ENCODE data around the gene CCDC88A.
"Not testable (repeated sequence)": the region's sequence is repeated elsewhere in the genome, so short reads cannot be mapped to it uniquely, and the experiment has no call there.

DNA sequence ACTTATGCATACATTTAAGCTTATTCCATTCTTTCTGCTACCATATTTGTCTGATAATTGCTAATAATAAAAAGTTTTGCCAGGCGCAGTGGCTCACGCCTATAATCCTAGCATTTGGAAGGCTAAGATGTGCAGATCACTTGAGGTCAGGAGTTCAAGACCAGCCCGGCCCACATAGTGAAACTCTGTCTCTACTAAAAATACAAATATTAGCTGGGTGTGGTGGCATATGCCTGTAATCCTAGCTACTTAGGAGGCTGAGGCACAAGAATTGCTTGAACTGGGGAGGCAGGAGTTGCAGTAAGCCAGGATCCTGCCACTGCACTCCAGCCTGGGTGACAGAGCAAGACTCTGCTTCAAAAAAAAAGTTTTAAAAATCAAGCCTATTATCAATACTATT lies 160.1 kb downstream of the CCDC88A start:
- TF ChIP-seq, protein P1, sequence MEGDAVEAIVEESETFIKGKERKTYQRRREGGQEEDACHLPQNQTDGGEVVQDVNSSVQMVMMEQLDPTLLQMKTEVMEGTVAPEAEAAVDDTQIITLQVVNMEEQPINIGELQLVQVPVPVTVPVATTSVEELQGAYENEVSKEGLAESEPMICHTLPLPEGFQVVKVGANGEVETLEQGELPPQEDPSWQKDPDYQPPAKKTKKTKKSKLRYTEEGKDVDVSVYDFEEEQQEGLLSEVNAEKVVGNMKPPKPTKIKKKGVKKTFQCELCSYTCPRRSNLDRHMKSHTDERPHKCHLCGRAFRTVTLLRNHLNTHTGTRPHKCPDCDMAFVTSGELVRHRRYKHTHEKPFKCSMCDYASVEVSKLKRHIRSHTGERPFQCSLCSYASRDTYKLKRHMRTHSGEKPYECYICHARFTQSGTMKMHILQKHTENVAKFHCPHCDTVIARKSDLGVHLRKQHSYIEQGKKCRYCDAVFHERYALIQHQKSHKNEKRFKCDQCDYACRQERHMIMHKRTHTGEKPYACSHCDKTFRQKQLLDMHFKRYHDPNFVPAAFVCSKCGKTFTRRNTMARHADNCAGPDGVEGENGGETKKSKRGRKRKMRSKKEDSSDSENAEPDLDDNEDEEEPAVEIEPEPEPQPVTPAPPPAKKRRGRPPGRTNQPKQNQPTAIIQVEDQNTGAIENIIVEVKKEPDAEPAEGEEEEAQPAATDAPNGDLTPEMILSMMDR (IDR thresholded peaks at IDR 0.05): not testable (repeated sequence)
- not testable (repeated sequence) for TF ChIP-seq POLR2A (IDR thresholded peaks at IDR 0.05)

Data from adrenal gland (tissue), 5 donors.